Stomach (tissue), 4 donors: ENCODE results near the gene AKAP8L.

Experiments used
- POLR2A ChIP-seq, 4 donors: fragments of 450-650 bp; IDR thresholded peaks; one replicate each; pipeline ENCODE4 v1.6.1; 2016; ENCODE audit warnings: antibody characterized with exemption in 4 of 4, control low read depth in 2 of 4, mild to moderate bottlenecking in 1 of 4, moderate library complexity in 1 of 4
- POLR2AphosphoS5 ChIP-seq, 3 donors: sonication (generic); formaldehyde crosslinking; IDR thresholded peaks; one replicate each; pipeline ENCODE4 v1.6.1; 2016; ENCODE audit warnings: antibody characterized with exemption in 3 of 3
- TF ChIP-seq, protein P1 (sequence below), 7 experiments: fragments of 450-650 bp in 4 of 7; fragments of 200-600 bp in 3 of 7; sonication (generic) in 3 of 7; IDR thresholded peaks; one replicate each; pipeline ENCODE4 v1.5.1; 2016 to 2019; ENCODE audit warnings: antibody characterized with exemption in 7 of 7, control low read depth in 2 of 7, mild to moderate bottlenecking in 1 of 7

DNA sequence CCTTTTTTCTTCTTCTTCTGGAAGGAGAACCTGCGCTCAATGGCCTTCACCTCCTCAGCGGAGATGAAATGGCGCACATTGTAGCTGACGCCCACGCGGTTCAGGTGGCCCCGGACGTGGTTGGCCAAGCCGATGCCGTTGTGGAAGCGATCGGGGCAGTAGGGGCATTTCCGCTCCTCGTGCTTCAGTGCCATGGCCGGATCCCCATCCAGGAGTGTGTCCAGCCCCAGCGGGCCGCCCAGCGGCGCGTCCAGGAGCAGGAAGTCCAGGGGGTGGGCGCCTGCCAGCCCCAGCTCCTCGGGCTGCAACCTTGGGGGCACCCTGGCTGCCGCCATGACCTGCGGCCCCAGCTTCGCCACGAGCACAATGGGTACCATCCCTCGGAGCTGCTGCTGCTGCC is 19.8 kb upstream of the AKAP8L start:
- TF ChIP-seq POLR2A (IDR thresholded peaks at IDR 0.05), result no peak
- TF ChIP-seq, protein P1, sequence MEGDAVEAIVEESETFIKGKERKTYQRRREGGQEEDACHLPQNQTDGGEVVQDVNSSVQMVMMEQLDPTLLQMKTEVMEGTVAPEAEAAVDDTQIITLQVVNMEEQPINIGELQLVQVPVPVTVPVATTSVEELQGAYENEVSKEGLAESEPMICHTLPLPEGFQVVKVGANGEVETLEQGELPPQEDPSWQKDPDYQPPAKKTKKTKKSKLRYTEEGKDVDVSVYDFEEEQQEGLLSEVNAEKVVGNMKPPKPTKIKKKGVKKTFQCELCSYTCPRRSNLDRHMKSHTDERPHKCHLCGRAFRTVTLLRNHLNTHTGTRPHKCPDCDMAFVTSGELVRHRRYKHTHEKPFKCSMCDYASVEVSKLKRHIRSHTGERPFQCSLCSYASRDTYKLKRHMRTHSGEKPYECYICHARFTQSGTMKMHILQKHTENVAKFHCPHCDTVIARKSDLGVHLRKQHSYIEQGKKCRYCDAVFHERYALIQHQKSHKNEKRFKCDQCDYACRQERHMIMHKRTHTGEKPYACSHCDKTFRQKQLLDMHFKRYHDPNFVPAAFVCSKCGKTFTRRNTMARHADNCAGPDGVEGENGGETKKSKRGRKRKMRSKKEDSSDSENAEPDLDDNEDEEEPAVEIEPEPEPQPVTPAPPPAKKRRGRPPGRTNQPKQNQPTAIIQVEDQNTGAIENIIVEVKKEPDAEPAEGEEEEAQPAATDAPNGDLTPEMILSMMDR (IDR thresholded peaks at IDR 0.05), result no peak
- no peak for TF ChIP-seq POLR2AphosphoS5 (IDR thresholded peaks at IDR 0.05)
